HCT116 (cell line): ENCODE measurements around the gene CTNNB1. TPM values are rescaled to one million over a fixed set of nuclear protein-coding genes. Genes with fewer than 3 reads are reported as not detected.

Experiments used
- ATAC-seq: fragments of 200-7000 bp; cut with Tn5 transposase; 2 replicates; pipeline ENCODE4 v1.9.1; 2020; ENCODE audit warnings: mild to moderate bottlenecking, moderate library complexity
- BruUV-seq: library from RNA; stranded (reverse); fragments of 400-500 nt; replicated peaks from 2 replicates; lab custom pipeline; 2021; lab: Mats Ljungman, UMichigan
- CTCF ChIA-PET: fragments of 300-600 bp; sonication (Branson Sonifier 250); formaldehyde crosslinking; loops from one replicate; lab custom pipeline; 2021; ENCODE audit warnings: antibody characterized with exemption; lab: Charles Lee
- POLR2A ChIA-PET: fragments of 300-600, 350-600 bp; sonication (Branson Sonifier 250); formaldehyde crosslinking; loops from one replicate; lab custom pipeline; 2021; ENCODE audit warnings: antibody characterized with exemption; lab: Charles Lee
- RAD21 ChIA-PET, 2 experiments: fragments of 300-600 bp; sonication (Branson Sonifier 250); formaldehyde crosslinking; loops; one replicate each; lab custom pipeline; 2023; ENCODE audit warnings: low total read pairs in 2 of 2; ENCODE audit not compliant: uncharacterized antibody in 2 of 2, unreplicated experiment in 2 of 2, low non-redundant PET in 1 of 2; lab: Charles Lee
- DNase-seq: peaks from one replicate; pipeline ENCODE4 v3.0.0-alpha.2; 2010; ENCODE audit warnings: low read depth, low spot score
- H2AFZ ChIP-seq: fragments of 200-600 bp; shearing (Covaris generic), sonication (generic); 2 replicates; pipeline ENCODE4 v1.6.1; 2017; ENCODE audit warnings: low read depth, mixed run types, mixed read lengths, antibody characterized with exemption, low read length; ENCODE audit not compliant: poor library complexity, severe bottlenecking
- H3K27ac ChIP-seq: 2 replicates; pipeline ENCODE4 v1.5.1; 2012; ENCODE audit warnings: low read depth, low read length
- H3K27me3 ChIP-seq: fragments of 200-600 bp; sonication (generic); 2 replicates; pipeline ENCODE4 v1.6.1; 2016; ENCODE audit warnings: mixed run types, low read length, mixed read lengths; ENCODE audit not compliant: insufficient read depth
- H3K36me3 ChIP-seq, 2 experiments: fragments of 200-500 bp in 1 of 2; fragments of 200-600 bp in 1 of 2; sonication (Bioruptor generic) in 1 of 2; sonication (generic) in 1 of 2; 2 replicates each; pipeline versions ENCODE4 v1.5.1 to v1.6.1; 2014 to 2016; ENCODE audit warnings: low read length in 2 of 2, inconsistent platforms in 1 of 2, mixed read lengths in 1 of 2, mixed run types in 1 of 2; ENCODE audit not compliant: insufficient read depth in 2 of 2, control insufficient read depth in 1 of 2
- H3K4me1 ChIP-seq, 2 experiments: fragments of 200-600 bp in 1 of 2; sonication (generic) in 1 of 2; 2 replicates each; pipeline versions ENCODE4 v1.5.1 to v1.6.1; 2012 to 2017; ENCODE audit warnings: low read length in 2 of 2, inconsistent platforms in 1 of 2, mild to moderate bottlenecking in 1 of 2, mixed read lengths in 1 of 2, mixed run types in 1 of 2, moderate library complexity in 1 of 2; ENCODE audit not compliant: insufficient read depth in 2 of 2, control insufficient read depth in 1 of 2
- H3K4me2 ChIP-seq: fragments of 200-600 bp; sonication (generic); 2 replicates; pipeline ENCODE4 v1.6.1; 2017; ENCODE audit warnings: mixed run types, low read length, mixed read lengths
- H3K4me3 ChIP-seq, 2 experiments: fragments of 200-600 bp in 1 of 2; sonication (generic) in 1 of 2; replicated peaks in 1 of 2; 2 replicates each; pipeline ENCODE4 v1.5.1; 2011 to 2016; ENCODE audit warnings: low read length in 2 of 2, control low read depth in 1 of 2, low read depth in 1 of 2, mild to moderate bottlenecking in 1 of 2, mixed read lengths in 1 of 2, mixed run types in 1 of 2
- H3K79me2 ChIP-seq: fragments of 200-600 bp; sonication (generic); 2 replicates; pipeline ENCODE4 v1.6.1; 2017; ENCODE audit warnings: mild to moderate bottlenecking, mixed run types, low read length, moderate library complexity, mixed read lengths; ENCODE audit not compliant: insufficient read depth
- H3K9ac ChIP-seq: fragments of 200-600 bp; sonication (generic); 2 replicates; pipeline ENCODE4 v1.6.1; 2016; ENCODE audit warnings: low read length, mixed read lengths
- H3K9me2 ChIP-seq: fragments of 200-600 bp; sonication (generic), shearing (Covaris generic); 2 replicates; pipeline ENCODE4 v1.6.1; 2017; ENCODE audit warnings: mixed run types, mild to moderate bottlenecking, moderate library complexity; ENCODE audit not compliant: insufficient read depth
- H3K9me3 ChIP-seq, 2 experiments: fragments of 200-500 bp in 1 of 2; fragments of 200-600 bp in 1 of 2; sonication (Bioruptor generic) in 1 of 2; sonication (generic) in 1 of 2; 2 replicates each; pipeline ENCODE4 v1.6.1; 2014 to 2017; ENCODE audit warnings: low read length in 2 of 2, mixed read lengths in 2 of 2, inconsistent platforms in 1 of 2, low read depth in 1 of 2, mild to moderate bottlenecking in 1 of 2, mixed run types in 1 of 2, moderate library complexity in 1 of 2; ENCODE audit not compliant: control insufficient read depth in 1 of 2, insufficient read depth in 1 of 2
- H4K20me1 ChIP-seq: fragments of 200-600 bp; sonication (generic), shearing (Covaris generic); 2 replicates; pipeline ENCODE4 v1.6.1; 2017; ENCODE audit warnings: mixed run types, mild to moderate bottlenecking, moderate library complexity; ENCODE audit not compliant: insufficient read depth
- CBX3 ChIP-seq: IDR thresholded peaks from 2 replicates; pipeline ENCODE4 v1.6.1; 2012; ENCODE audit warnings: low read depth
- CEBPB ChIP-seq: IDR thresholded peaks from 2 replicates; pipeline ENCODE4 v1.6.1; 2012; ENCODE audit warnings: low read depth
- EZH2phosphoT487 ChIP-seq: fragments of 200-600 bp; IDR thresholded peaks from 2 replicates; pipeline ENCODE4 v1.6.1; 2018; ENCODE audit warnings: antibody characterized with exemption, borderline replicate concordance
- FOSL1 ChIP-seq: IDR thresholded peaks from 2 replicates; pipeline ENCODE4 v1.6.1; 2012; ENCODE audit warnings: low read depth
- JUND ChIP-seq: IDR thresholded peaks from 2 replicates; pipeline ENCODE4 v1.6.1; 2012
- RAD21 ChIP-seq: IDR thresholded peaks from 2 replicates; pipeline ENCODE4 v1.6.1; 2012; ENCODE audit warnings: low read depth, mild to moderate bottlenecking
- SIN3A ChIP-seq: IDR thresholded peaks from 2 replicates; pipeline ENCODE4 v1.6.1; 2012; ENCODE audit warnings: low read depth
- SP1 ChIP-seq: IDR thresholded peaks from 2 replicates; pipeline ENCODE4 v1.6.1; 2012; ENCODE audit warnings: low read depth
- SRF ChIP-seq: IDR thresholded peaks from 2 replicates; pipeline ENCODE4 v1.6.1; 2012; ENCODE audit warnings: low read depth
- TCF7L2 ChIP-seq: IDR thresholded peaks from 2 replicates; pipeline ENCODE4 v1.7.0; 2011; ENCODE audit warnings: borderline replicate concordance, inconsistent platforms; ENCODE audit not compliant: insufficient read depth, insufficient read length; ENCODE audit errors: extremely low read depth
- YY1 ChIP-seq: IDR thresholded peaks from 2 replicates; pipeline ENCODE4 v1.6.1; 2011; ENCODE audit warnings: low read length, low read depth, moderate library complexity, mild to moderate bottlenecking; ENCODE audit not compliant: insufficient replicate concordance; ENCODE audit errors: extremely low read depth
- ZBTB33 ChIP-seq: IDR thresholded peaks from 2 replicates; pipeline ENCODE4 v1.6.1; 2011; ENCODE audit warnings: mild to moderate bottlenecking, low read length, moderate library complexity; ENCODE audit not compliant: insufficient replicate concordance; ENCODE audit errors: extremely low read depth
- ZNF274 ChIP-seq: fragments of 200-500 bp; sonication (Bioruptor generic); IDR thresholded peaks from 2 replicates; pipeline ENCODE4 v1.6.1; 2014; ENCODE audit warnings: mild to moderate bottlenecking, low read depth, low read length, inconsistent platforms
- intact Hi-C: fragments of 100-400 bp; cut with micrococcal nuclease; formaldehyde crosslinking; loops from 2 replicates; pipeline ENCODE4 v1.10.0; 2022
- total RNA-seq: library from RNA; stranded (reverse); gene quantifications from one replicate; pipeline ENCODE4 v1.2.1, GENCODE V29; 2021; ENCODE audit not compliant: unreplicated experiment

CTNNB1 gene
- total RNA-seq, 1 experiment from 2014 or later = 265 TPM

GRCh38 chr3:41163006-41163405, 36.3 kb upstream of the CTNNB1 start:
- Histone ChIP-seq H3K9ac (no peak overlapping the region), H3K79me2 (no peaks in the 10 kb centered on the region), H3K9me3 (no peaks in the 10 kb centered on the region), H3K36me3 (no peaks in the 10 kb centered on the region), H3K4me1 (peaks cover 0 to 17% of the 10 kb centered on the region in 2 experiments; a peak in 2 of 4 replicates), H4K20me1 (no peaks in the 10 kb centered on the region), H3K4me2 (no peak overlapping the region), H3K4me3 (no peak overlapping the region), H2AFZ (no peak overlapping the region), H3K27ac (no peak overlapping the region), H3K9me2 (no peaks in the 10 kb centered on the region), H3K27me3 (no peaks in the 10 kb centered on the region)
- POLR2A ChIA-PET = no interaction called here
- intact Hi-C loops = no loop called here
- BruUV-seq = no TSS peak
- RAD21 ChIA-PET = no interaction called here
- DNase-seq (no peak), ATAC-seq (no peak)
- CTCF ChIA-PET = no interaction called here
- TF ChIP-seq CEBPB (no peak), SRF (no peak), JUND (no peak), EZH2phosphoT487 (no peak), ZNF274 (no peak), SP1 (no peak), SIN3A (no peak)

GRCh38 chr3:41163421-41163820, 35.9 kb upstream of the CTNNB1 start:
- Histone ChIP-seq H3K36me3 (no peaks in the 10 kb centered on the region), H3K4me3 (no peak overlapping the region), H3K9me3 (no peaks in the 10 kb centered on the region), H3K79me2 (no peaks in the 10 kb centered on the region), H4K20me1 (no peaks in the 10 kb centered on the region), H3K9ac (no peak overlapping the region), H3K9me2 (no peaks in the 10 kb centered on the region), H3K4me1 (peaks cover 0 to 17% of the 10 kb centered on the region in 2 experiments; a peak in 2 of 4 replicates), H3K27ac (no peak overlapping the region), H3K4me2 (no peak overlapping the region), H3K27me3 (no peaks in the 10 kb centered on the region), H2AFZ (no peak overlapping the region)
- intact Hi-C loops = no loop called here
- RAD21 ChIA-PET = no interaction called here
- CTCF ChIA-PET = no interaction called here
- no peak for ATAC-seq
- TF ChIP-seq TCF7L2 (no peak), ZBTB33 (no peak), FOSL1 (no peak), JUND (no peak), SRF (no peak), CEBPB (no peak), CBX3 (no peak), RAD21 (no peak), YY1 (no peak)
- BruUV-seq = no TSS peak
- DNase-seq = no peak
- POLR2A ChIA-PET = no interaction called here
